ENCODE measurements around the gene NMT1.

Gene NMT1

GRCh38 chr17:45135978-45136791 lies 75.1 kb downstream of the NMT1 start:
- DNase-seq (ENCODE audit: low read depth), result no peak

GRCh38 chr17:45136846-45137560 lies 75.9 kb downstream of the NMT1 start:
- no peak for DNase-seq (ENCODE audit: low read depth)

GRCh38 chr17:45137561-45138305 lies 76.6 kb downstream of the NMT1 start:
- DNase-seq (ENCODE audit: low read depth), result no peak

GRCh38 chr17:45138911-45139532 lies 77.9 kb downstream of the NMT1 start:
- DNase-seq (ENCODE audit: low read depth), result no peak

- no peak for DNase-seq (ENCODE audit: low read depth)
These were observed 78.4 kb downstream of the NMT1 start for GRCh38 chr17:45139533-45139920.

- no peak for DNase-seq (ENCODE audit: low read depth)
These were observed 82.1 kb downstream of the NMT1 start for GRCh38 chr17:45143094-45143670.

GRCh38 chr17:45143767-45144198 lies 82.7 kb downstream of the NMT1 start:
- peak; percentile 90 for DNase-seq (ENCODE audit: low read depth)

- DNase-seq (ENCODE audit: low read depth), result no peak
These were observed 83.3 kb downstream of the NMT1 start for GRCh38 chr17:45144199-45145034.

GRCh38 chr17:45145035-45145389 lies 83.9 kb downstream of the NMT1 start:
- DNase-seq (ENCODE audit: low read depth), result no peak

GRCh38 chr17:45146166-45146565 lies 85.0 kb downstream of the NMT1 start:
- no peak for DNase-seq (ENCODE audit: low read depth)

- no peak for DNase-seq (ENCODE audit: low read depth)
These were observed 85.4 kb downstream of the NMT1 start for GRCh38 chr17:45146592-45146889.

GRCh38 chr17:45146890-45147580 lies 85.9 kb downstream of the NMT1 start:
- DNase-seq (ENCODE audit: low read depth), result peak; percentile 92

- DNase-seq (ENCODE audit: low read depth), result peak; percentile 94
These were observed 86.6 kb downstream of the NMT1 start for GRCh38 chr17:45147581-45148182.

GRCh38 chr17:45148183-45149036 lies 87.3 kb downstream of the NMT1 start, which contains the start of gene HEXIM1:
HEXIM1 (plus strand) TSS chr17:45148475; CDS start chr17:45149191, 716 bp downstream.
- peak; percentile 100 for DNase-seq (ENCODE audit: low read depth)

- DNase-seq (ENCODE audit: low read depth), result peak; percentile 77
These were observed 88.0 kb downstream of the NMT1 start for GRCh38 chr17:45149037-45149668.

GRCh38 chr17:45149669-45150664 lies 88.8 kb downstream of the NMT1 start:
- peak; percentile 75 for DNase-seq (ENCODE audit: low read depth)
